PC-9 (cell line): ENCODE measurements around the gene TLL2.

Experiments
- EZH2 ChIP-seq: fragments of 200-600 bp; sonication (generic); IDR thresholded peaks from 2 replicates; pipeline ENCODE4 v1.8.0; 2017; ENCODE audit warnings: antibody characterized with exemption, low read depth
- TF ChIP-seq, protein P1 (sequence below): fragments of 200-600 bp; sonication (generic); conservative IDR thresholded peaks from 2 replicates; pipeline ENCODE4 v1.6.1; 2017; ENCODE audit warnings: mixed run types, antibody characterized with exemption, mild to moderate bottlenecking, moderate library complexity

DNA sequence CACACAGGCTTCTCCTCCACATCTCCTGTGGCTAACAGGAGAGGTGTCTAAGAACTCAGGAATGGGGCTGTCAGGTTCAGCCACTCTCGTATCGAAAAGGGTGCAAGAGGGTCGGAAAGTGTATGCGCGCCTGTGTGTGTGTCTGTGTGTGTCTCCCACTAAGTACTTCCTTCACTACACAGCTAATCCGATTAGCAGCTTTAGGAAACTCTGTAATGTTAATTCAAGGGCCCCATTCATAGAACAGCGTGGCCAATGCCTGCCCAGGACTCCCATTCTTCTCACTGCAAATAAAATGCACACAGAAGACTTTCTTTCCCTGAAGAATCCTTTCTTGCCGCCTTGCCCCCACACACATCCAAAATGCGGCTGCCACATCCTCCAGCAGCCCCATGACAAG, 39.9 kb downstream of the TLL2 start:
- TF ChIP-seq, protein P1, sequence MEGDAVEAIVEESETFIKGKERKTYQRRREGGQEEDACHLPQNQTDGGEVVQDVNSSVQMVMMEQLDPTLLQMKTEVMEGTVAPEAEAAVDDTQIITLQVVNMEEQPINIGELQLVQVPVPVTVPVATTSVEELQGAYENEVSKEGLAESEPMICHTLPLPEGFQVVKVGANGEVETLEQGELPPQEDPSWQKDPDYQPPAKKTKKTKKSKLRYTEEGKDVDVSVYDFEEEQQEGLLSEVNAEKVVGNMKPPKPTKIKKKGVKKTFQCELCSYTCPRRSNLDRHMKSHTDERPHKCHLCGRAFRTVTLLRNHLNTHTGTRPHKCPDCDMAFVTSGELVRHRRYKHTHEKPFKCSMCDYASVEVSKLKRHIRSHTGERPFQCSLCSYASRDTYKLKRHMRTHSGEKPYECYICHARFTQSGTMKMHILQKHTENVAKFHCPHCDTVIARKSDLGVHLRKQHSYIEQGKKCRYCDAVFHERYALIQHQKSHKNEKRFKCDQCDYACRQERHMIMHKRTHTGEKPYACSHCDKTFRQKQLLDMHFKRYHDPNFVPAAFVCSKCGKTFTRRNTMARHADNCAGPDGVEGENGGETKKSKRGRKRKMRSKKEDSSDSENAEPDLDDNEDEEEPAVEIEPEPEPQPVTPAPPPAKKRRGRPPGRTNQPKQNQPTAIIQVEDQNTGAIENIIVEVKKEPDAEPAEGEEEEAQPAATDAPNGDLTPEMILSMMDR, result no peak
- TF ChIP-seq EZH2, result no peak
